HuH-7.5 (cell line): ENCODE measurements around the gene ENOX2.
"Not testable (repeated sequence)": the region's sequence is repeated elsewhere in the genome, so short reads cannot be mapped to it uniquely, and the experiment has no call there.

Source experiments
- DNase-seq: peaks from one replicate; pipeline ENCODE4 v3.0.0; 2011; ENCODE audit warnings: low spot score

The ENOX2 gene

GRCh38 chrX:130754353-130754752 is 148.7 kb downstream of the ENOX2 start:
- DNase-seq = no peak

- no peak for DNase-seq
Observed at GRCh38 chrX:130746709-130747342, 156.2 kb downstream of the ENOX2 start.

GRCh38 chrX:130746077-130746476 is 156.9 kb downstream of the ENOX2 start:
- DNase-seq = no peak

GRCh38 chrX:130741584-130741983 is 161.4 kb downstream of the ENOX2 start:
- DNase-seq = no peak

- DNase-seq = no peak
Observed at GRCh38 chrX:130741151-130741550, 161.9 kb downstream of the ENOX2 start.

- no peak for DNase-seq
Observed at GRCh38 chrX:130738638-130739195, 164.3 kb downstream of the ENOX2 start.

GRCh38 chrX:130734713-130735112 is 168.3 kb downstream of the ENOX2 start:
- no peak for DNase-seq

- DNase-seq = no peak
Observed at GRCh38 chrX:130728208-130728607, 174.8 kb downstream of the ENOX2 start.

- DNase-seq = no peak
Observed at GRCh38 chrX:130726661-130727060, 176.3 kb downstream of the ENOX2 start.

GRCh38 chrX:130725519-130725918 is 177.5 kb downstream of the ENOX2 start:
- DNase-seq = no peak

GRCh38 chrX:130719413-130719812 is 183.6 kb downstream of the ENOX2 start:
- no peak for DNase-seq

- no peak for DNase-seq
Observed at GRCh38 chrX:130718137-130718536, 184.9 kb downstream of the ENOX2 start.

GRCh38 chrX:130716781-130717413 is 186.1 kb downstream of the ENOX2 start:
- no peak for DNase-seq

- no peak for DNase-seq
Observed at GRCh38 chrX:130716346-130716745, 186.7 kb downstream of the ENOX2 start.

GRCh38 chrX:130715299-130715698 is 187.7 kb downstream of the ENOX2 start:
- DNase-seq = no peak

GRCh38 chrX:130714665-130715064 is 188.3 kb downstream of the ENOX2 start:
- no peak for DNase-seq

GRCh38 chrX:130714135-130714534 is 188.9 kb downstream of the ENOX2 start:
- DNase-seq = peak; percentile 4

GRCh38 chrX:130709178-130709577 is 193.8 kb downstream of the ENOX2 start:
- not testable (repeated sequence) for DNase-seq

- no peak for DNase-seq
Observed at GRCh38 chrX:130705591-130705990, 197.4 kb downstream of the ENOX2 start.

- DNase-seq = no peak
Observed at GRCh38 chrX:130704053-130705038, 198.7 kb downstream of the ENOX2 start.

GRCh38 chrX:130702867-130703707 is 199.9 kb downstream of the ENOX2 start:
- DNase-seq = no peak

- DNase-seq = no peak
Observed at GRCh38 chrX:130700629-130701028, 202.4 kb downstream of the ENOX2 start.
